Cerebellar cortex (tissue), 1 donor: ENCODE measurements around the gene NOL9.
A peak's percentile ranks its signal among the peaks of the same experiment; 100 is the strongest.

Experiments
- DNase-seq: peaks from one replicate; pipeline ENCODE4 v3.0.0-alpha.2; 2015; ENCODE audit warnings: low spot score

NOL9 gene

DNA sequence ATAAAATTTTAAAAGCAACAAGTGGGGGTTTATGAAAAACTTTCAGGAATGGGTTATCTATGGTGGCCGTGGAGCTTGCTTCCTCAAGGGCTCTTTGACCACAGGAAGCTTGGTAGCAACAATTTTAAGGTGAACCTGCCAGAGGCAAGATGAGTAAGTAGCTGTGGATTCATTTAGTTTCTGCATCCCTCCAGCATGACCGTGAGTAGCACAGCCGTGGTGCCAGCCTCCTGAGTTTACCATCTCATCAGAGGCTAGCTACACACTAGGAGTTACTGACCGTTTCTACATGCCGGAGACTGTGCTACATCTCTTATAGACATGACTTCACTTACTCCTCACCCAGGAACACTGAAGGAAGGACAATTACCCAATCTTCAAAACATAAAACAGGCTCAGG is 32.8 kb downstream of the NOL9 start:
- no peak for DNase-seq

DNA sequence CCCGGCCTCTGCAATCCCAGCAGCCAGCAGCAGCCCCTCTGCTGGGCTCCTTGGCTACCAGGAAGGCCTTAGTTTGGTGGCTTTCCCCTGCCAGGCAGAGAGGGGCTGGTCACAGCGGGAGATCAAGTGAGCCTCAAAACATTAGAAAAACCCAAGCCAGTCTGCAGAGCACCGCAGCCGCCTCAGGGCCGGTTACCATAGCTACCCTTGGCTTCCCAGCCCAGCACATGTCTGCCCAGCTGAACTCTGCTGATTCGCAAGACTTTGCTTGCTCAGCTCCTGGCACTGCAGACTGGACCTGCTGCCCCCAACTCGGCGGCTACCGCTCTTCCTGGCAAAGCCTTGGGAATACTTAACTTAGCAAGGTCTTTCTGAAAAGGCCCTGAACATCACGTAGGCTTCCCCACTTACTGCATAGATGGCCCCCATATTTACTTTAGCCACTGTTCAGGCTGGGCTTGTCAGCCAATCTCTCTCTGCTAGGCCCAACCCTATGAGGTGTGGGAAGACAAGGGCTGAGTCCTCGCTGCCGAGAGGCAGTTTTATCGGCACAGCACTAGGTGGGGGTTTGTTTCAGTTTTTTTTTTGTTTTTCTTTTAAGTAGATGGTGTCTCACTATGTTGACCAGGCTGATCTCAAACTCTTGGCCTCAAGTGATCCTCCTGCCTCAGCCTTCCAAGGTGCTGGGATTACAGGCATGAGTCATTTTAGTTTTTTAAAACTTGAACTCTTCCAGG is 34.2 kb downstream of the NOL9 start:
- peak; percentile 58 for DNase-seq

DNA sequence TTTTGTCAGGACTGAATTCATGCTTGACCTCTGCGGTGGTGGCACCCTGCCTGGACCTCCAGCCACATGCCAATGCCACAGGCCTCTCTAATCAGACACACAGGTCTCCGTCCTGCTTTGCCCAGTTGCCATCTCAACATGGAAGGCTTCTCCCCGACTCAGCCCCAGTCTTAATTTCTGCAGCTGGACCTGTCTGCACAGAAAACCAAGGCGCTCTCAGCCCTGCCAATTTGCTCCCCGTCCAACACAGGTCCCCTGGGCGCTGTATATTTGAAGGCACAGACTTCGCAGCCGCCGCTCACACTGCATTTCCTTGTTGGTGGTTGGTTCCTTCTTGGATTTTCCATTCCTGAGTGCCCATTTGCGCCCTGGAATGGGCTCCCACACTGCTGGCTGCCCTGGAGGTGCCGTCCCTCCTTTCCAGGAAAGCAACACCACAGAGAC is 34.8 kb downstream of the NOL9 start:
- no peak for DNase-seq

DNA sequence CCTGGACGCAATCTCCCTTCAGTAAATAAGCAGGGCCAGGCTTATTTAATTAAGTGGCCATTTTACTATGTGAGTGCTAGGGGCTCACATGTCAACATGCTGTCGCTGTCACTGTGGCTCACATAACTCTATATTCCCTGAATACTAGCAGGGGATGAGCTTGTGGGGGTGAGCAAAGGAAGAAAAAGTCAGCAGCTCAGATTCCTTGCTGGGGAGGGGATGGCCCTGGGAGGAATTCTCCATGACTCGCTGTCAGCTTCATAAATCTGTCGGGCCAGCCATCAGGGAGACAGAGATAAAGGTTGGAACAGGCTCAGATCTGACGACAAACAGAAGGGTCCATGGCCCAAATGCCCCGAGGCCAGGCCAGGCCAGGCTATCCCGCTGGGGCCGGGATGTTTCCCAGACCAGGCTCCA is 36.9 kb downstream of the NOL9 start:
- no peak for DNase-seq

DNA sequence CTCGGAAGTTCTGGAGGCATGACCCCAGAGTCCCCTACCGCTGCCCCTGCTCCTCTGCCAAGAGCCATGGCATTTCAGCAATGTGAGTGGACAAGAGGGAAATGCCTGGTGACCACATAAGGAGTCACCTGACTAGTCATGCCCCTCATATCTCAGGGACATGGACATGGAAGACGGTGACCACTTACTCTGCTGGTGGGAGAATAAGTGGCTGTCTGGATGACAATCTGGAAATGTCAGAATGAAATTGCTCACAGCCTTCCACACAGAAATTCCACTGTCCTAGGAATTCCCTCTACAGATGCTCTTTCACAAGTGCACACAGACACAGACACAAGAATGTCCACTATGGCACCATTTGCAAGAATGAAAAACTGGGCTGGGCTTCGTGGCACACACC is 38.5 kb downstream of the NOL9 start:
- no peak for DNase-seq

DNA sequence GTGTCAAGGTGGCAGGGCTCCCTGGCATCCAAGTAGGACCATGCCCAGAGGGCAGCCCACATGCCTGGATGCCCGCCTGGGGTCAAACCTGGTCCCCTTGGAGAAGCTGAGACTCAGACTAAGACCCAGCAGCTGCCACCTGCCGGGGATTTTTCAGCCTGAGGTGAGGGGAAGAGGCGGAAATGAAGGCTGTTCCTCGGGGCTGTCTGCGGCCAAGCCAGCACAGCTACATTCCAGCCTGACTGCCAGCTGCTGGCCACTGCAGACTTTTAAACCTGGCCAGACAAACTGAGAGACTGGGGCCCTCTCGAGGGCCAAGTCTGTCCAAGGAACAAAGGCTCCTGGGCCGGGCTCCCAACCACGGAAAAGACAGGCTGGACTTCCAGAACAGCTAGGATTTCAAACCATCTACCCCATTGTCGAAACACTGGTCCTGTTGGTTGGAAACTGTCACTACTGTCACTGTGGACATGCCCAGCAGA is 41.0 kb downstream of the NOL9 start:
- DNase-seq, result no peak

DNA sequence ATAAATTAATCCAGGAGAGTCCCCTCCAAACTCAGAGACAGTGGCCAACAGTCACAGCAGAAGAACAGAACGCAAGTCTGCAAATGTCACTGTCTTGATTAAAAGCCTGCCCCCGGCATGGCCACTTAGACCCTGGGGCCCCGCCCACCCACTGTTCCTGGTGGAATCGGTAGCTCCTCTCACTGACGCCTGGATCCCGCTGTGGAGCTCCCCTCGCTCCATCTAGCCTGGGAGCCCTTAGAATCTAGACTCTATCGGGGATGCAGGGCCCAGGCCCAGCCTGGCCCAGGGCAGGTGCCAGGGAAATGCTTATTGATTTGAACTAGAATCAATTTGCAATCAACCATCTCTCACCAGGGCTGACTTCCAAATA is 41.4 kb downstream of the NOL9 start:
- DNase-seq, result no peak

DNA sequence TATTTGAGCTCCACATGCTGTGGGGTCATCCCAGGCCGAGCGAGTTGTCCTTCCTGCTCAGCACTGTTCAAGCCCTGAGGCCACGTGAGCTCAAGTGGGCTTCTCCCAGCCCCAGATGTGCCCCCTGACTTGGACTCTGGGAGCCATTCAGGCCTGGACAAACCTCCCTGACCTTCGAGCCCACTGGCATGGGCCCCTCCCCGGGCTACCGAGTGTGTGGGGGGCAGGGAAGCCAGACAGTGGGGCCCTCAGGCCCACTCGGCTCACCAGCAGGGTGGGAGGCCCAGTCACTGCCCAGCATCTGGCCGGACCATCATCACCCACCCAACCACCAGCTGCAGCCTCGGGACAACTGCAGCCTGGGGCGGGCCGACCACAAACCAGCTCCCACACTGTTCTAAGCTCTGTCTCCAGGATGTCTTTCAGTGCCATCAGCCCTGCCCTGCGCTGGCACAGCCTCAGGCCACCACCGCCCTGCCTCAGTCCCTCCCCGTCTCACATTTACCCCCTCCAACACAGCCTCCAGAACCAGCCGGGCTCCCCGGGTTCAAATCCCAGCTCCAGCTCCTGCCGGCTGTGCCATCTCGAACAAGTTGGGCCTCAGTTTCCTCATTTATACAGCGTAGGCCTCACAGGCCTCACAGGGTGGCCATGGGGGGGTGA is 41.9 kb downstream of the NOL9 start:
- no peak for DNase-seq

DNA sequence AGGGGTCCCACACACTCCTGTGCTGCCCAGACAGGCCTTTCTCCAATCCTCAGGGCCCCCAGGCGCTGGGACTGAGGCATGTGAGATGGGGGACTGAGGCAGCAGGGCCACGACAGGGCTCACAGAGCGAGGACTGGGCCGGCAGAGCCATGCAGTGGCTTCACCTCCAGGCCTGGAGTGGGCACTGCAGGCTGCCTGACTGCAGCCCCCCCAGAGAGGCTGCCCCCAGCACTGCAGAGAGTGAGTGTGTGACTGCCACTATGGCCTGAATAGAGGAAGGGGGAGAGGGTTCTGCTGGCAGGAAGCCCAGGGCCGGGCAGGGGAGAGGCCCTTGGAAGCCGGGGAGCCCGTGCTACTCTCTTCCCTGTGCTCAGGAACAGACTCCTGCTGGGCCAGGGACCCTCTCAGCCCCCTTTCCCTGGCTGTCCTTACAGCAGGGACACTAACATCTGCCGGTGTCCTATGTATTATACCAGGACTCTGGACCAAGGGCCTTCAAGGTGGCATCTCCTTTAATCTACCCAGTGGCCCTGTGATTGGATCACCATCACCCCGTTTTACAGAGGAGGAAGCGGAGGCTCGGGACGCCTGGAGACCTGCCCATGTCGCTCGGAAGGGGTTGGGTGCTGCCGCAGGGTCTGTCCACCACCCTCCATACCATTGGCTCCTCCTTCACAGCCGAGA is 42.6 kb downstream of the NOL9 start:
- no peak for DNase-seq

DNA sequence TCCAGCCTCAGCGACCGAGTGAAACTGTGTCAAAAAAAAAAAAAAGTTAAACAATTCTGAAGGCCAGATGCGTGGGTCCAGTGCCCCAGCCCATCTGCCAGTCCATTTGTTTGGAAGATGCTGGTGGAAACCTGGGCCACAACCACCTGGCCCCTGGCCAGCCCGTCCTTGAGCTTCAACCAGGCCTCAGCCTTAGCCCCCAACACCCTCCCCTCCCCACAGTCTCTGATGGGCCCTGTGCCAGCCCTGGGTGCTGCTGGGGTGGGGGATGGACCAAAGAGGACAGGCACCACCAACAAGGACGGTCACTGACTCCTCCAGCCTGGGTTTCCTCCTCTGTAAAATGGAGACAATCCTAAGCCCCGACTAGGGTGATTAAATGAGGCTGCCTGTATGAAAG is 43.3 kb downstream of the NOL9 start:
- no peak for DNase-seq

DNA sequence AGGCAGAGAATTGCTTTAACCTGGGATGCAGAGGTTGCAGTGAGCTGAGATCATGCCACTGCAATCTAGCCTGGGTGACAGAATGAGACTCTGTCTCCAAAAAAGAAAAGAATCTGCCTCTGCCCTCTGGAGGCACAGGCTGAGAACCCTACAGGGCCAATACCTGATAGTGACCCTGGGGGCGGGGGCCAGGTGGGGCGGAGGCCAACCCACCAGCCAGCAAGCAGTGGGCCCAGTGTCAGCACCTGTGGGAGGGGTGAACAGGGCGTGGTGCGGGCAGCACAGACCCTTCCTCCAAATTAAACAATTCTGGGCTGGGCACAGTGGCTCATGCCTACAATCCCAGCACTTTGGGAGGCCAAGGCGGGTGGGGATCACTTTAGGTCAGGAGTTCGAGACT is 43.8 kb downstream of the NOL9 start:
- DNase-seq, result no peak

DNA sequence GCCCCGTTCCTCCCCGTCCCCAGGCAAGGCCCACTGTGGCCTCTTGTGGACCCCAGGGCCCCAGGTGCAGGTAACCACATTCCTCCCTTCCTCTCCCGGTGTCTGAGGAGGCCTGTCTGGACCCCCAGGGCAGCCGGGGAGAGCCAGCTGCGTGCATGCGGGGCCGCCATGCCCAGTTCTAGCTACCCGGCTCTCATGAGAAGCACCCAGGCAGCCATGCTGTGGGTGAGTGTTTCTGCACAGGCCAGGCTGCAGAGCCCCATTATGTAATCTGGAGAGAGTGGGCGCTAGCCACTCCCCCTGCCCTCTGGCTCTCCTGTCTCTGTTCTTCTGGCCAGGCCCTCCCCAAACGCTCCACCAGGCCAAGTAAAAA is 44.4 kb downstream of the NOL9 start:
- peak; percentile 34 for DNase-seq

DNA sequence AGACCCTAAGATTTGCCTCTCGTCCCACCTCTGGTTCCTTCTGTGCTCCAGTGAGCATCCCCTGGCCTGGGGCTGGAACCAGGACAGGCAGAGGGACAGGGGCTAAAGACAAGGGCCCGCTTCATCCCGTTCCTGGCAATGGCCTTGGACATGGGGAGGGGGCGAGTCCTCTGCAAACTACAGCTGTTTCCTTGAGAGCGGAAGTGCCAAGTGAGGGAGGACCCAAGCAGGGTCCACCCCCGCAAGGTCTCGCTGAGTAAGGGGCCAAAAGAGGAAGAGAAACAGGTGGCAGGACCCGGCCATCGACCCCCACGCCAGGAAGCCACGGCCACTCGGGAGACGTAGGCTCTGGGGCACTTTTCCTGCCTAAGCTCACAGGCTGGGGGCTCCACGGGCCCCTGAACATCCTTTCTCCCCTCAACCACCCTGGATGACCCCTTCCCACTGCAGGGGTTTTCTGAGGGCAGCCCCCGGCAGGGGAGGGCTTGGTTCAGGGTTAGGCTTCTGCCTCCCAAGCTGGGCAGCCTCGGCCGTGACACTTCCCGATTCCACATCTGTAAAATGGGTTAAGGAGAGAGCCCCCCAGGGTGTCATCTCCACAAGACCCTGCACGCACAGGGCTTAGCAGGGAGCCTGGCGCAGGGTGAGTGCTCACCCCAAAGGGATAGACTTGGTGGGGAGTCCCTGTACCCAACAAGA is 44.9 kb downstream of the NOL9 start:
- DNase-seq, result no peak

DNA sequence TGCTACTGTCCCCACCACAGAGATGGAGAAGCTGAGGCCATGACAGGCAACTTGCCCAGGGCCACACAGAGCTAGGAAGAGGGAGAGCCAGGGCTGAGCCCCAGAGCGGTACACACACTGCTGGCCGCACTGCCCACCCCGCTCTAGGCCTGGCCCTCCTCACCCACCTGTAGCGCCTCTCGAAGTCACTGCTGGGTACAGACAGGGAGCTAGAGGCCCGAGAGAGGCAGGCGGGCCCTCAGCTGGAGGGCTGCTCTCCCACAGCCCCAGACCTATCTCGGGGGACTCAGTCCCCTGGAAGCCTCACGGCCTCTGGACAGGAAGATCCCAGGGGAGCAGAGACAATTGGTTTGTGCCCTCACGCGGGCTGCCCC is 45.5 kb downstream of the NOL9 start:
- DNase-seq, result no peak

DNA sequence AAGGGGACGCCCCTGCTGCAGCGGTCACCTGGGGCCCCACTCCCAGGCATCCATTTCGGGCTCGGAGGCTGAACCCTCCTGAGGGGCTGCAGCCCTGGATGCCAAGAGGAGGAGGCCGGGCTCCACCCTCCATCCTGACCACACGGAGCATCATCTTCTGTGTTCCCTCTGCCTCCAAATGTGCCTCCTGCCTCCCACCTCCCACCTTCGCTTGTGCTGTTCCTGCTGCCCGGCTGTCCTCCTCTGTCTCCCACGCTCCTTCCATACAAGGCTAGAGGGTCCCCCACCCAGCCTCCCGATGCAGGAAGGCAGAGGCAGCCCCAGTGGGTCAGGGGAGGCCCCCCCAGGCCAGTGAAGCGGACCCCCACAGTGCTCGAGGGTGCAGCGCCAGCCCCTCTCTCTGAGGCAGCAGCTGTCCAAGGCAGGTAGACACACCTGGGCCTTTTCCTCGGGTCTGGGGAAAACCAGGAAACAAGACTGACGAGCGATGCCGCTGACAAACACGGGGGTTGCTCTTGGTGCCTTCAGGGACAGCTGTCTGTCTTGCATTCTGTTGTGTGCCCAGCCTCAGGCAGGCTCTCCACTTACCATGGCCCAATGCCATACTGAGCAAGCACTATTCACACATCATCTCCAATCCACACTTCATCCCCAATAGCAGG is 46.0 kb downstream of the NOL9 start:
- peak; percentile 68 for DNase-seq

DNA sequence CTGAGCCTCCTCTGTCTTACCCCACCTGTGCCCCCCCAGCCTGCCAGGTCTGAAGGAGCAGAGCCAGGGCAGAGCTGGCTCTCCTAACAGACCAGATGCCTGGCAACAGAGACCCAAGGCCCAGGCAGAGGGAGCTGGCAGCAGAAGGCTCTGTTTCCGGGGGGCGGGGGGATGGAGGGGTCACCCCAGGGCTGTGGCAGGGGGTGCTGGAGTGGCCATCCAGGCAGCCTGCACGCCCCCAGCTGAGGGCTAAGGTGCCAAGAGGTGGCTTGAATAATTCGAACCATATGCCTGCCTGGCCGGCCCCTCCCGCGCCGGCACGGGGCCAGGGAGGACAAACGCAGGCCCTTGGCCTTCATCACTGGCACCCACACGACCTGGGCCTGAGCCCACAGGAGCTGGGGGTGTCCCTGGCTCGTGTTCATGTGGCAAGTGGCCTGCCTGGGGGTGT is 46.8 kb downstream of the NOL9 start:
- peak; percentile 93 for DNase-seq

DNA sequence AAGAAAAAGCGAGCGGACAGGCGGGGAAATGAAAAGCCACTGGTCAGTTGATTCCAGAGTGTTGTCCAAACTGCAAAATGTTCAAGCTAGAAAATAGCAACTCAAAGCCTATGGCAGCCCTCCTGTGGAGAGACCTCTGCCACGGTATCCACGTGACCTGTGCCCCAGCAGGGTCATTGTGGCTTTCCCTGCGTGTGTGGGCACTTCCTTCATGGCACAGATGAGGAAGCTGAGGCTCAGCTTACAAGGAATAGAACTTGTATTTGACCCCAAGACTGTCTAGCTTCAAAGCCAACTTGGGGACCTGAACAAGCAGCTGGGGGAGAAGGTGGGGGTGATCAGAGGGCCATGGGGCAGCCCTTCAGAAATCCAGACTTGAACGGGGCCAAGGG is 47.3 kb downstream of the NOL9 start:
- DNase-seq, result no peak

DNA sequence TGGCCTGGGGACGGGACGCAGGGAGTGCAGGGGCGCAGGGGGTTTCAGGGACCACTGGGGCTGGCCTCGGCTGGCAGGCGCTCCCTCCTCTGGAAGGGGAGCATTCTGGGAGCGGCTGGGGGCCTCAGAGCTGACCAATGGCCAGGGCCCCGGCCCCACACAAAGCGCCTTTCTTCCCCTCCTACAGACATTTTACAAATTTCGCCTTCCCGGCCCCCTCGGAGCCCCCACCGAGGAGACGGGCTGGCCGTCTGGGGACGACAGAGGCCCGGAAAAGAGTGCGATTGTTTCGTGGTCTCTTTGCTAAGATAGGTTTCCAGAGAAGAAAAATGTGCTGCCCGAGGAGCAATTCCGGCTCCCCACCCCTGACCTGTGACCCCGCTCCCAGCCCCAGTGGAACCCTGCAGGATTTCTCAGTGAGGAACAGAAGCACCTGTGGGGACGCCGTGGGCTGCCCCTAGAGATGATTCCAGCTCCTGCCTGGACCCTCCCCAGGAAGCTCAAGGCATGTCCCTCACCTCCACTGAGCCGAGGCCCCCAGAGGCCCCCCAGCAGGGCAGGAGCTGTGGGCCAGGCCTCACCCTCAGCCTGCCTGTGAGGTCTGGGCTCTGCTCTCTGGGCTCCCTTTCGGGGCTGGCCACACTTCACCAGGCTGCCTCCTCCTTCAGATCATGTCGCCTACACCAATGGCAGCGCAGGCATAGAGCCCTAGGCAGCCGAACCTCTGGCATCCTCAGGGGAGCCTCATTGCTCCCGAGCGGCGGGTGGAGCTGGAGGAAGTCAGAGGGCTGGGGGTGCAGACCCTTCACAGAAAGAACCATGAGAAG is 47.9 kb downstream of the NOL9 start:
- DNase-seq, result no peak

DNA sequence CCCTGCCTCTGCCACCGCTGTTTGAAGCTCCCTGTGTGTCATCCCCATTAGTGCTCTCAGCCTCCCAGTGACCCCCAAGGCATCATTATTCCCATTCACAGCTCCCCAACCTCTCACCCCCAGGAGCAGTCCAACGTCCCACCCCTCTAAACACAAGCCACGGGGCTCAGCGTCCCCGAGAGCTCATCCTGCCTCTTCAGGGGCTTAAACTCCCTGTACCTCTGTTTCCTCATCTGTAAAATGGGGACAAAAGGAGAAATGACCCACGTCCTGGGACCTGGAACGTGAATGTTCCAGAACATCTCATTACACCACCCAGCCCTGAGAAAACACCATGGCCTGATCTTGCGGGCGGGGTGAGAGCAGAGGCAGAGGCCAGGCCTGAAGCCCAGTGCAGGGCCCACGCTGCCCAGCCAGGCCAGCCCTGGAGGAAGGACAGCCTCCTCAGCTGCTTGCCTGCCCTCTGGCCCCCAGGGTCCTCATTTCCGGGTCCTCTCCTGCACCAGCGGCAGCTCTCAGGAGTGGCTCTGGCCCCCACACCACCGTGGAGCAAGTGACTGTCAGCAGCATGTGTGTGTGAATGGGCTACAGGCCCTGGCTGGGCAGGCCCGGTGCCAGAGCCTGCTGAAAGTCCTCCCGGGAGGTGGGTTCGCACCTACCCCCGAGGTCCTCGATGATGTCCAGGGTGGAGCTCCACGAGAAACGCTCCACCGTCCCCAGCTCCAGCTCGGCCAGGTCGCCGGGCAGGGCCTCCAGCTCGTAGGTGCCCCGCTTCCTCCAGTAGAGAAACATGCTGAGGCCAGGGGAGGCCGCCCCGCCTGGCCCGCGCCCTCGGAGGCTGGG is 48.7 kb downstream of the NOL9 start:
- DNase-seq, result no peak

DNA sequence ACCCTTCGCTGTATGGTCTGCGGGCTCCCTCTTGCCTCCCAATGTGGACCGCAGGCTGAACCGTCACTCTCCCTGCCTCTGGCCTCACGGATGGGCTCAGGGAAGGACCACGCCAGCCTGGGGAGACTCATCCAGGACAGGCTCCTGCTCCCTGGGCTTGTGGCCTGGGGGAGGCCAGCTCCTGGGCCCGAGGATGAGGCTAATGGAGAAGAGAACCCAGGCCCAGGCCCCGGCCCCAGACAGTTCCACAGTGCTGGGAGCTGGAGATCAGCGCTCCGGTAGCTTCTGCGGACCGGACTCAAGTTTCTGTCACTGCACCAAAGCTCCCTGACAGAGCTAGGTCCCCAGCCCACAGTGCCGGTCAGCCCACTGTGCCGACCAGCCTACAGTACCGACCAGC is 49.4 kb downstream of the NOL9 start:
- DNase-seq, result no peak
